Endothelial cell of hepatic sinusoid (primary cell): ENCODE data around the gene KCNJ16.

Experiments
- in situ Hi-C: cut with HindIII; loops from 2 replicates; pipeline ENCODE4 v1.10.0; 2017; ENCODE audit warnings: low sequenced_read_pairs

The KCNJ16 gene

GRCh38 chr17:70095455-70095854, 20.4 kb downstream of the KCNJ16 start:
- in situ Hi-C loops, result no loop called here

GRCh38 chr17:70096861-70097260, 21.8 kb downstream of the KCNJ16 start:
- in situ Hi-C loops, result no loop called here

- in situ Hi-C loops, result no loop called here
These were observed 23.0 kb downstream of the KCNJ16 start for GRCh38 chr17:70098030-70098429.

- in situ Hi-C loops, result no loop called here
These were observed 24.3 kb downstream of the KCNJ16 start for GRCh38 chr17:70099294-70099693.

GRCh38 chr17:70099884-70100283, 24.9 kb downstream of the KCNJ16 start:
- in situ Hi-C loops, result no loop called here

- in situ Hi-C loops, result no loop called here
These were observed 26.0 kb downstream of the KCNJ16 start for GRCh38 chr17:70100983-70101382.

- in situ Hi-C loops, result no loop called here
These were observed 27.5 kb downstream of the KCNJ16 start for GRCh38 chr17:70102531-70102930.

- in situ Hi-C loops, result no loop called here
These were observed 29.9 kb downstream of the KCNJ16 start for GRCh38 chr17:70104791-70105523.

GRCh38 chr17:70105641-70106040, 30.6 kb downstream of the KCNJ16 start:
- in situ Hi-C loops, result no loop called here

- in situ Hi-C loops, result no loop called here
These were observed 31.5 kb downstream of the KCNJ16 start for GRCh38 chr17:70106551-70106950.

GRCh38 chr17:70107441-70107840, 32.4 kb downstream of the KCNJ16 start:
- in situ Hi-C loops, result no loop called here

GRCh38 chr17:70107904-70108565, 33.0 kb downstream of the KCNJ16 start:
- in situ Hi-C loops, result no loop called here

- in situ Hi-C loops, result no loop called here
These were observed 34.5 kb downstream of the KCNJ16 start for GRCh38 chr17:70109497-70109896.

GRCh38 chr17:70110443-70110880, 35.4 kb downstream of the KCNJ16 start:
- in situ Hi-C loops, result no loop called here

GRCh38 chr17:70111201-70111600, 36.2 kb downstream of the KCNJ16 start:
- in situ Hi-C loops, result no loop called here

GRCh38 chr17:70114405-70114804, 39.4 kb downstream of the KCNJ16 start:
- in situ Hi-C loops, result no loop called here

- in situ Hi-C loops, result no loop called here
These were observed 40.1 kb downstream of the KCNJ16 start for GRCh38 chr17:70115126-70115525.

- in situ Hi-C loops, result no loop called here
These were observed 41.9 kb downstream of the KCNJ16 start for GRCh38 chr17:70116919-70117318.

- in situ Hi-C loops, result no loop called here
These were observed 44.5 kb downstream of the KCNJ16 start for GRCh38 chr17:70119545-70119944.

- in situ Hi-C loops, result no loop called here
These were observed 45.0 kb downstream of the KCNJ16 start for GRCh38 chr17:70119983-70120382.

GRCh38 chr17:70120425-70120824, 45.4 kb downstream of the KCNJ16 start:
- in situ Hi-C loops, result no loop called here

GRCh38 chr17:70121126-70121525, 46.1 kb downstream of the KCNJ16 start:
- in situ Hi-C loops, result no loop called here
